Aorta (tissue), 5 donors: ENCODE data around the gene C18orf63. TPM values are rescaled to one million over a fixed set of nuclear protein-coding genes. Genes with fewer than 3 reads are reported as not detected.
"Not testable (repeated sequence)": the region's sequence is repeated elsewhere in the genome, so short reads cannot be mapped to it uniquely, and the experiment has no call there.

ENCODE experiments used
- ATAC-seq: fragments of 200-7000 bp; cut with Tn5 transposase; one replicate; pipeline ENCODE4 v1.9.1; 2022; ENCODE audit warnings: moderate library complexity; ENCODE audit not compliant: low FRiP score
- DNase-seq, 2 donors: peaks; one replicate each; pipeline ENCODE4 v3.0.0-alpha.2; 2020
- H3K27ac ChIP-seq, 2 donors: one replicate each; pipeline ENCODE4 v1.5.1; 2013; ENCODE audit warnings: low read length in 2 of 2, mild to moderate bottlenecking in 2 of 2, moderate library complexity in 2 of 2, control low read depth in 1 of 2, inconsistent platforms in 1 of 2, low read depth in 1 of 2
- H3K27me3 ChIP-seq, 2 donors: one replicate each; pipeline ENCODE4 v1.6.1; 2013; ENCODE audit warnings: control low read depth in 1 of 2, low read length in 1 of 2, mild to moderate bottlenecking in 1 of 2, moderate library complexity in 1 of 2; ENCODE audit not compliant: insufficient read depth in 2 of 2, control insufficient read depth in 1 of 2
- H3K36me3 ChIP-seq, 2 donors: one replicate each; pipeline ENCODE4 v1.6.1; 2013; ENCODE audit warnings: control low read depth in 1 of 2, low read length in 1 of 2, mild to moderate bottlenecking in 1 of 2; ENCODE audit not compliant: insufficient read depth in 2 of 2, control insufficient read depth in 1 of 2
- H3K4me1 ChIP-seq, 2 donors: one replicate each; pipeline ENCODE4 v1.6.1; 2013; ENCODE audit warnings: low read length in 2 of 2, control low read depth in 1 of 2, mild to moderate bottlenecking in 1 of 2, moderate library complexity in 1 of 2; ENCODE audit not compliant: insufficient read depth in 2 of 2, control insufficient read depth in 1 of 2
- H3K4me3 ChIP-seq, 2 donors: one replicate each; pipeline ENCODE4 v1.5.1; 2013; ENCODE audit warnings: low read length in 2 of 2, control low read depth in 1 of 2, mild to moderate bottlenecking in 1 of 2
- H3K9me3 ChIP-seq: one replicate; pipeline ENCODE4 v1.6.1; 2013; ENCODE audit warnings: mild to moderate bottlenecking, low read length; ENCODE audit not compliant: control insufficient read depth
- WGBS, 2 donors: extraction: QIAGEN DNeasy Blood & Tissue Kit; methylation state at CpG; one replicate each; pipeline ENCODE4 v1.1.7; 2013; 5-methylcytosine and 5-hydroxymethylcytosine counted together
- intact Hi-C, 2 donors: fragments of 100-400 bp; cut with DNase I; formaldehyde crosslinking; loops; one replicate each; pipeline versions ENCODE4 v1.14.2 to v1.15.0; 2022
- polyA plus RNA-seq, 2 donors: library from polyadenylated mRNA; stranded (reverse); fragments of 200-250 nt; gene quantifications; one replicate each; pipeline ENCODE4 v1.2.3, GENCODE V29; 2013
- total RNA-seq, 2 donors: library from RNA; stranded (reverse); fragmentation: NEBNext Ultra II Directional; extraction: Animal tissue kit (Norgen Biotek cat#: 25700); gene quantifications; one replicate each; pipeline ENCODE4 v1.2.1, GENCODE V29; 2021
- donor health status: healthy with polysubstance abuse.
- donor health status: Bipolar disorder and iron deficiency.
- donor health status: DM: no; HTN: no; CAD: no.
- donor health status: DM: no; HTN: no; CAD: no.
- donor health status: DM: yes; HTN: yes; CAD: no.

The C18orf63 gene
- total and polyA plus RNA-seq, 4 donors, result not detected

- Histone ChIP-seq H3K4me3 (peak overlapping the region; percentile 11 to 58), H3K36me3 (no peaks in the 10 kb centered on the region), H3K27ac (no peak overlapping the region), H3K4me1 (peaks cover 0 to 2% of the 10 kb centered on the region in 2 donors), H3K9me3 (no peaks in the 10 kb centered on the region), H3K27me3 (no peaks in the 10 kb centered on the region)
- DNase-seq (peak in 1 of 2 donors; percentile 77), ATAC-seq (peak; percentile 16)
- intact Hi-C loops, result loop anchor here (2.0 to 10.0 kb wide), 4 partner anchors 144 to 306 kb away; partner anchors contain the start of genes FBXO15 (in 2 of the 2), CNDP2 (in 1 of the 2), TIMM21 (in 1 of the 2) and ZNF407 (in 1 of the 2)
- WGBS, 2 donors, result 11 to 17% methylated on average over 51 to 57 of the region's 57 CpGs
These were observed 24.7 kb upstream of the C18orf63 start for GRCh38 chr18:74290794-74291471.

GRCh38 chr18:74291472-74291770, 24.2 kb upstream of the C18orf63 start:
- Histone ChIP-seq H3K36me3 (no peaks in the 10 kb centered on the region), H3K4me1 (peaks cover 0 to 2% of the 10 kb centered on the region in 2 donors), H3K4me3 (peak overlapping the region; percentile 11 to 58), H3K9me3 (no peaks in the 10 kb centered on the region), H3K27ac (no peak overlapping the region), H3K27me3 (no peaks in the 10 kb centered on the region)
- intact Hi-C loops, result loop anchor here (2.0 to 10.0 kb wide), 4 partner anchors 145 to 306 kb away; partner anchors contain the start of genes FBXO15 (in 2 of the 2), CNDP2 (in 1 of the 2), TIMM21 (in 1 of the 2) and ZNF407 (in 1 of the 2)
- no peak for ATAC-seq
- DNase-seq, result no peak
- WGBS, 2 donors, result 0 to 1% methylated on average over 29 to 30 of the region's 30 CpGs

GRCh38 chr18:74291771-74292540, 23.7 kb upstream of the C18orf63 start, which contains the start of gene CYB5A:
Gene CYB5A (minus strand): TSS chr18:74291963. CDS start chr18:74291875, 88 bp downstream.
- H3K27ac ChIP-seq, result peak within 1 kb of the TSS in 1 of 2 donors; percentile 13
- H3K9me3 ChIP-seq, result no peaks in the 10 kb centered on the region
- no peaks in the 10 kb centered on the region for H3K36me3 ChIP-seq
- intact Hi-C loops, result loop anchor here (1.0 to 10.0 kb wide), 5 partner anchors 145 to 305 kb away; partner anchors contain the start of genes CNDP2 (in 2 of the 2), FBXO15 (in 2 of the 2), TIMM21 (in 1 of the 2) and ZNF407 (in 1 of the 2)
- peaks cover 0 to 2% of the 10 kb centered on the region in 2 donors for H3K4me1 ChIP-seq
- no peaks in the 10 kb centered on the region for H3K27me3 ChIP-seq
- ATAC-seq (peak; percentile 98), DNase-seq (peak; percentile 99)
- 0 to 1% methylated on average over 65 to 68 of the region's 68 CpGs for WGBS, 2 donors
- H3K4me3 ChIP-seq, result peak within 1 kb of the TSS; percentile 53 to 66

GRCh38 chr18:74292541-74292858, 23.1 kb upstream of the C18orf63 start:
- H3K9me3 ChIP-seq, result no peaks in the 10 kb centered on the region
- peak overlapping the region; percentile 53 to 66 for H3K4me3 ChIP-seq
- peaks cover 0 to 2% of the 10 kb centered on the region in 2 donors for H3K4me1 ChIP-seq
- peak overlapping the region in 1 of 2 donors; percentile 13 for H3K27ac ChIP-seq
- DNase-seq (no peak), ATAC-seq (no peak)
- H3K27me3 ChIP-seq, result no peaks in the 10 kb centered on the region
- intact Hi-C loops, result loop anchor here (1.0 to 10.0 kb wide), 4 partner anchors 148 to 305 kb away; partner anchors contain the start of genes CNDP2 (in 2 of the 2), FBXO15 (in 1 of the 2), TIMM21 (in 1 of the 2) and ZNF407 (in 1 of the 2)
- 3 to 10% methylated on average over 4 of the region's 4 CpGs for WGBS, 2 donors
- no peaks in the 10 kb centered on the region for H3K36me3 ChIP-seq

- not testable (repeated sequence) for ATAC-seq, H3K36me3 ChIP-seq, H3K27me3 ChIP-seq, H3K27ac ChIP-seq, H3K4me1 ChIP-seq, H3K9me3 ChIP-seq, DNase-seq, H3K4me3 ChIP-seq
- 95 to 98% methylated on average over 3 of the region's 3 CpGs for WGBS, 2 donors
- intact Hi-C loops, result loop anchor here (1.0 to 10.0 kb wide), 4 partner anchors 148 to 304 kb away; partner anchors contain the start of genes CNDP2 (in 2 of the 2), FBXO15 (in 1 of the 2), TIMM21 (in 1 of the 2) and ZNF407 (in 1 of the 2)
These were observed 22.7 kb upstream of the C18orf63 start for GRCh38 chr18:74292982-74293381.

DNA sequence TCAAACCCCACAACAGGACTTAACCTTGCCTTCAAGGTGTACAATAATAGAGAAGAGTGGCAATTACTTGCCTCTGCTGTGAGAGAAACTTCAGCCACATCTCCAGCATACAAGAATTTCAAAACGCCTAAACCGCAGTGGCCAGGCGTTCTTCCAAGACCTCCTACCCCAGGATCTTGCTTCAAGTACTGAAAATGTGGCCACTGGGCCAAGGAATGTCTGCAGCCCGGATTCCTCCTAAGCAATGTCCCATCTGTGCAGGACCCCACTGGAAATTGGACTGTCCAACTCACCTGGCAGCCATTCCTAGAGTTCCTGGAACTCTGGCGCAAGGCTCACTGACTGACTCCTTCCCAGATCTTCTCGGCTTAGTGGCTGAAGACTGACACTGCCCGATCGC, 21.1 kb upstream of the C18orf63 start:
- H3K27me3 ChIP-seq, result no peaks in the 10 kb centered on the region
- no peak overlapping the region for H3K27ac ChIP-seq
- H3K9me3 ChIP-seq, result no peaks in the 10 kb centered on the region
- no peak overlapping the region for H3K4me3 ChIP-seq
- H3K4me1 ChIP-seq, result no peaks in the 10 kb centered on the region
- intact Hi-C loops, result loop anchor here (5.0 to 10.0 kb wide), 3 partner anchors 150 to 303 kb away; partner anchors contain the start of genes CNDP2 (in 1 of the 2), FBXO15 (in 1 of the 2), TIMM21 (in 1 of the 2) and ZNF407 (in 1 of the 2)
- no peaks in the 10 kb centered on the region for H3K36me3 ChIP-seq
- 89 to 93% methylated on average over 8 of the region's 8 CpGs for WGBS, 2 donors
- DNase-seq (no peak), ATAC-seq (no peak)

GRCh38 chr18:74299162-74299561, 16.5 kb upstream of the C18orf63 start:
- ATAC-seq (no peak), DNase-seq (no peak)
- H3K4me1 ChIP-seq, result no peaks in the 10 kb centered on the region
- whole genome bisulfite sequencing, 2 donors, result 84 to 93% methylated on average over 1 of the region's 1 CpG
- no peaks in the 10 kb centered on the region for H3K9me3 ChIP-seq
- no peaks in the 10 kb centered on the region for H3K36me3 ChIP-seq
- intact Hi-C loops, result loop anchor here in 1 of 2 donors (10.0 kb wide), 1 partner anchor 154 kb away; the partner anchor contains the start of genes FBXO15 and TIMM21
- no peak overlapping the region for H3K4me3 ChIP-seq
- H3K27me3 ChIP-seq, result no peaks in the 10 kb centered on the region
- H3K27ac ChIP-seq, result no peak overlapping the region

GRCh38 chr18:74299746-74300145, 15.9 kb upstream of the C18orf63 start:
- 72 to 74% methylated on average over 3 of the region's 3 CpGs for WGBS, 2 donors
- H3K4me3 ChIP-seq, result no peak overlapping the region
- H3K27ac ChIP-seq, result no peak overlapping the region
- no peaks in the 10 kb centered on the region for H3K36me3 ChIP-seq
- H3K27me3 ChIP-seq, result no peaks in the 10 kb centered on the region
- H3K9me3 ChIP-seq, result no peaks in the 10 kb centered on the region
- ATAC-seq, result no peak
- intact Hi-C loops, result loop anchor here in 1 of 2 donors (10.0 kb wide), 1 partner anchor 155 kb away; the partner anchor contains the start of genes FBXO15 and TIMM21
- no peak for DNase-seq
- no peaks in the 10 kb centered on the region for H3K4me1 ChIP-seq
